HEK293 (cell line): Measurements from ENCODE around the gene ACE2.

Experiments
- CTCF ChIA-PET: fragments of 350-600 bp; formaldehyde crosslinking; extraction: SDS; loops from one replicate; lab custom pipeline; 2021; ENCODE audit warnings: antibody characterized with exemption; lab: Yijun Ruan, JAX
- POLR2A ChIA-PET: fragments of 300-600 bp; formaldehyde crosslinking; extraction: SDS; loops from one replicate; lab custom pipeline; 2020; ENCODE audit warnings: antibody characterized with exemption, inconsistent platforms; lab: Yijun Ruan, JAX
- H3K27ac ChIP-seq: fragments of 200-500 bp; sonication (Bioruptor generic); 2 replicates; pipeline ENCODE4 v1.5.1; 2014; ENCODE audit warnings: low read depth, low read length, control low read depth, inconsistent platforms; ENCODE audit errors: extremely low read depth
- H3K36me3 ChIP-seq, 2 experiments: fragments of 200-500 bp in 1 of 2; sonication (Bioruptor generic) in 1 of 2; 1 replicate in 1 of 2; 2 replicates in 1 of 2; pipeline ENCODE4 v1.5.1; 2014 to 2017; ENCODE audit warnings: inconsistent platforms in 2 of 2, low read length in 2 of 2; ENCODE audit not compliant: control insufficient read depth in 2 of 2, insufficient read depth in 1 of 2
- H3K4me1 ChIP-seq: fragments of 200-500 bp; sonication (Bioruptor generic); 2 replicates; pipeline ENCODE4 v1.5.1; 2014; ENCODE audit warnings: mild to moderate bottlenecking, low read length, inconsistent platforms; ENCODE audit not compliant: control insufficient read depth, insufficient read depth
- H3K4me3 ChIP-seq: 2 replicates; pipeline ENCODE4 v1.5.1; 2011; ENCODE audit warnings: low read depth, mild to moderate bottlenecking, control low read depth, low read length, moderate library complexity
- H3K9me3 ChIP-seq: fragments of 200-500 bp; sonication (Bioruptor generic); 2 replicates; pipeline ENCODE4 v1.5.1; 2014; ENCODE audit warnings: low read depth, low read length, inconsistent platforms; ENCODE audit not compliant: control insufficient read depth, insufficient read depth
- GLI4 ChIP-seq: fragments of 450-650 bp; formaldehyde crosslinking; IDR thresholded peaks from 2 replicates; pipeline ENCODE4 v1.5.1; 2016; ENCODE audit warnings: missing biosample characterization, missing genetic modification characterization
- KLF1 ChIP-seq: fragments of 450-650 bp; formaldehyde crosslinking; IDR thresholded peaks from 2 replicates; pipeline ENCODE4 v1.5.1; 2016; ENCODE audit warnings: missing biosample characterization, missing genetic modification characterization
- MEIS1 ChIP-seq: sonication (generic); formaldehyde crosslinking; IDR thresholded peaks from 2 replicates; pipeline ENCODE4 v1.8.1; 2022; ENCODE audit warnings: missing genetic modification reagents, mild to moderate bottlenecking, borderline replicate concordance
- MYNN ChIP-seq: fragments of 450-650 bp; formaldehyde crosslinking; IDR thresholded peaks from 2 replicates; pipeline ENCODE4 v1.5.1; 2016; ENCODE audit warnings: missing biosample characterization, missing genetic modification characterization, borderline replicate concordance
- SCRT1 ChIP-seq: fragments of 450-650 bp; formaldehyde crosslinking; IDR thresholded peaks from 2 replicates; pipeline ENCODE4 v1.5.1; 2016; ENCODE audit warnings: missing biosample characterization, missing genetic modification characterization, borderline replicate concordance
- SCRT2 ChIP-seq: fragments of 450-650 bp; formaldehyde crosslinking; IDR thresholded peaks from 2 replicates; pipeline ENCODE4 v1.5.1; 2016; ENCODE audit warnings: missing biosample characterization, missing genetic modification characterization
- SP7 ChIP-seq: fragments of 450-650 bp; formaldehyde crosslinking; IDR thresholded peaks from 2 replicates; pipeline ENCODE4 v1.5.1; 2016; ENCODE audit warnings: missing biosample characterization, missing genetic modification characterization
- ZBTB49 ChIP-seq: fragments of 450-650 bp; formaldehyde crosslinking; IDR thresholded peaks from 2 replicates; pipeline ENCODE4 v1.5.1; 2016; ENCODE audit warnings: missing biosample characterization, missing genetic modification characterization, low read depth
- ZFP37 ChIP-seq: fragments of 450-650 bp; formaldehyde crosslinking; IDR thresholded peaks from 2 replicates; pipeline ENCODE4 v1.5.1; 2016; ENCODE audit warnings: missing biosample characterization, missing genetic modification characterization
- ZIC2 ChIP-seq: fragments of 450-650 bp; formaldehyde crosslinking; IDR thresholded peaks from 2 replicates; pipeline ENCODE4 v1.5.1; 2016; ENCODE audit warnings: missing biosample characterization, missing genetic modification characterization
- ZNF175 ChIP-seq: fragments of 450-650 bp; formaldehyde crosslinking; IDR thresholded peaks from 2 replicates; pipeline ENCODE4 v1.5.1; 2016; ENCODE audit warnings: missing biosample characterization, missing genetic modification characterization
- ZNF19 ChIP-seq: fragments of 450-650 bp; formaldehyde crosslinking; IDR thresholded peaks from 2 replicates; pipeline ENCODE4; 2016; ENCODE audit warnings: missing biosample characterization, missing genetic modification characterization, low read depth
- ZNF530 ChIP-seq: fragments of 450-650 bp; formaldehyde crosslinking; IDR thresholded peaks from 2 replicates; pipeline ENCODE4 v1.5.1; 2016; ENCODE audit warnings: low read depth, missing biosample characterization, missing genetic modification characterization
- ZNF600 ChIP-seq: fragments of 450-650 bp; formaldehyde crosslinking; IDR thresholded peaks from 2 replicates; pipeline ENCODE4 v1.5.1; 2016; ENCODE audit warnings: missing biosample characterization, missing genetic modification characterization
- ZNF654 ChIP-seq: fragments of 450-650 bp; formaldehyde crosslinking; IDR thresholded peaks from 2 replicates; pipeline ENCODE4 v1.5.1; 2016; ENCODE audit warnings: low read depth, missing biosample characterization, missing genetic modification characterization
- TF ChIP-seq, protein P1 (sequence below): fragments of 450-650 bp; formaldehyde crosslinking; IDR thresholded peaks from 2 replicates; pipeline ENCODE4 v1.5.1; 2017; ENCODE audit warnings: missing biosample characterization, missing genetic modification characterization
- TF ChIP-seq, protein P2 (sequence below): fragments of 450-650 bp; formaldehyde crosslinking; conservative IDR thresholded peaks from 2 replicates; pipeline ENCODE4 v1.5.1; 2016; ENCODE audit warnings: low read depth, missing biosample characterization, missing genetic modification characterization
- TF ChIP-seq, protein P3 (sequence below): fragments of 450-650 bp; formaldehyde crosslinking; IDR thresholded peaks from 2 replicates; pipeline ENCODE4 v1.5.1; 2016; ENCODE audit warnings: missing biosample characterization, missing genetic modification characterization
- TF ChIP-seq, protein P4 (sequence below): fragments of 450-650 bp; IDR thresholded peaks from 2 replicates; pipeline ENCODE4 v1.5.1; 2018; ENCODE audit warnings: missing biosample characterization, mild to moderate bottlenecking, missing genetic modification characterization

The ACE2 gene

GRCh38 chrX:15617111-15617510 is 16.4 kb upstream of the ACE2 start (continued):
- TF ChIP-seq, protein P1, sequence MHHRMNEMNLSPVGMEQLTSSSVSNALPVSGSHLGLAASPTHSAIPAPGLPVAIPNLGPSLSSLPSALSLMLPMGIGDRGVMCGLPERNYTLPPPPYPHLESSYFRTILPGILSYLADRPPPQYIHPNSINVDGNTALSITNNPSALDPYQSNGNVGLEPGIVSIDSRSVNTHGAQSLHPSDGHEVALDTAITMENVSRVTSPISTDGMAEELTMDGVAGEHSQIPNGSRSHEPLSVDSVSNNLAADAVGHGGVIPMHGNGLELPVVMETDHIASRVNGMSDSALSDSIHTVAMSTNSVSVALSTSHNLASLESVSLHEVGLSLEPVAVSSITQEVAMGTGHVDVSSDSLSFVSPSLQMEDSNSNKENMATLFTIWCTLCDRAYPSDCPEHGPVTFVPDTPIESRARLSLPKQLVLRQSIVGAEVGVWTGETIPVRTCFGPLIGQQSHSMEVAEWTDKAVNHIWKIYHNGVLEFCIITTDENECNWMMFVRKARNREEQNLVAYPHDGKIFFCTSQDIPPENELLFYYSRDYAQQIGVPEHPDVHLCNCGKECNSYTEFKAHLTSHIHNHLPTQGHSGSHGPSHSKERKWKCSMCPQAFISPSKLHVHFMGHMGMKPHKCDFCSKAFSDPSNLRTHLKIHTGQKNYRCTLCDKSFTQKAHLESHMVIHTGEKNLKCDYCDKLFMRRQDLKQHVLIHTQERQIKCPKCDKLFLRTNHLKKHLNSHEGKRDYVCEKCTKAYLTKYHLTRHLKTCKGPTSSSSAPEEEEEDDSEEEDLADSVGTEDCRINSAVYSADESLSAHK (tag by site-specific recombination) = no peak
- TF ChIP-seq, protein P2, sequence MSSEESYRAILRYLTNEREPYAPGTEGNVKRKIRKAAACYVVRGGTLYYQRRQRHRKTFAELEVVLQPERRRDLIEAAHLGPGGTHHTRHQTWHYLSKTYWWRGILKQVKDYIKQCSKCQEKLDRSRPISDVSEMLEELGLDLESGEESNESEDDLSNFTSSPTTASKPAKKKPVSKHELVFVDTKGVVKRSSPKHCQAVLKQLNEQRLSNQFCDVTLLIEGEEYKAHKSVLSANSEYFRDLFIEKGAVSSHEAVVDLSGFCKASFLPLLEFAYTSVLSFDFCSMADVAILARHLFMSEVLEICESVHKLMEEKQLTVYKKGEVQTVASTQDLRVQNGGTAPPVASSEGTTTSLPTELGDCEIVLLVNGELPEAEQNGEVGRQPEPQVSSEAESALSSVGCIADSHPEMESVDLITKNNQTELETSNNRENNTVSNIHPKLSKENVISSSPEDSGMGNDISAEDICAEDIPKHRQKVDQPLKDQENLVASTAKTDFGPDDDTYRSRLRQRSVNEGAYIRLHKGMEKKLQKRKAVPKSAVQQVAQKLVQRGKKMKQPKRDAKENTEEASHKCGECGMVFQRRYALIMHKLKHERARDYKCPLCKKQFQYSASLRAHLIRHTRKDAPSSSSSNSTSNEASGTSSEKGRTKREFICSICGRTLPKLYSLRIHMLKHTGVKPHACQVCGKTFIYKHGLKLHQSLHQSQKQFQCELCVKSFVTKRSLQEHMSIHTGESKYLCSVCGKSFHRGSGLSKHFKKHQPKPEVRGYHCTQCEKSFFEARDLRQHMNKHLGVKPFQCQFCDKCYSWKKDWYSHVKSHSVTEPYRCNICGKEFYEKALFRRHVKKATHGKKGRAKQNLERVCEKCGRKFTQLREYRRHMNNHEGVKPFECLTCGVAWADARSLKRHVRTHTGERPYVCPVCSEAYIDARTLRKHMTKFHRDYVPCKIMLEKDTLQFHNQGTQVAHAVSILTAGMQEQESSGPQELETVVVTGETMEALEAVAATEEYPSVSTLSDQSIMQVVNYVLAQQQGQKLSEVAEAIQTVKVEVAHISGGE (tag by site-specific recombination) = no peak
- no peak for TF ChIP-seq MYNN (tag by site-specific recombination)
- no peak for TF ChIP-seq ZFP37

DNA sequence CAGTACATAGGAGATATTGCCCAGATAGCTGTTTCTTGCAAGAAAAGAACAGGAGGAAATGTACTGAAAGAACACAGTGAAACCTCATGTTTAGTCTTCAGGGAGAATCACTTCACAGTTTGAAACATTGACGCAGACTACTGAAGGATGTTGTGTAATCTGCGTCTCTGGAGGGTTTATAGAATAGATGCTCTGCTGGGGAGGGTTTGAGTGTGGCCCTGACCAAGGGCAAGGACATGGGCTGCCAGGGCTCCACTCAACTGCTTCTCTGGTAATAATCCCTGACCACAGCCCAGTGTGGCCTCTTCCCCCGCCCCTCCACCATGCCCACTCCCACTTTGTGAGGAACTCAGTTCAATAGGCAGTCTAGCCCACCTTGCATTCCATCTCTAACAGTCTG is 15.8 kb upstream of the ACE2 start:
- no peaks in the 10 kb centered on the region for H3K36me3 ChIP-seq
- CTCF ChIA-PET = interaction anchor here (0.7 kb wide), 1 partner anchor 103 kb away, joined by 3 read pairs; no protein-coding TSS in a partner anchor
- H3K4me3 ChIP-seq = no peak overlapping the region
- POLR2A ChIA-PET = interaction anchor here (0.8 kb wide), 1 partner anchor 568 kb away, joined by 5 read pairs; no protein-coding TSS in a partner anchor
- no peak overlapping the region for H3K27ac ChIP-seq
- 0 out of 2 replicates have a peak, but pooled peaks cover 2% of the 10 kb centered on the region for H3K4me1 ChIP-seq
- no peaks in the 10 kb centered on the region for H3K9me3 ChIP-seq
- TF ChIP-seq SP7 (tag by site-specific recombination) (no peak), ZIC2 (tag by site-specific recombination) (no peak), ZNF600 (no peak), ZBTB49 (tag by site-specific recombination) (no peak), MEIS1 (CRISPR knock-in tag) (no peak), GLI4 (tag by site-specific recombination) (no peak), ZNF654 (tag by site-specific recombination) (no peak), ZNF530 (no peak), ZNF175 (no peak), ZNF19 (tag by site-specific recombination) (no peak), KLF1 (no peak), SCRT2 (tag by site-specific recombination) (no peak), SCRT1 (tag by site-specific recombination) (no peak)
- TF ChIP-seq, protein P3, sequence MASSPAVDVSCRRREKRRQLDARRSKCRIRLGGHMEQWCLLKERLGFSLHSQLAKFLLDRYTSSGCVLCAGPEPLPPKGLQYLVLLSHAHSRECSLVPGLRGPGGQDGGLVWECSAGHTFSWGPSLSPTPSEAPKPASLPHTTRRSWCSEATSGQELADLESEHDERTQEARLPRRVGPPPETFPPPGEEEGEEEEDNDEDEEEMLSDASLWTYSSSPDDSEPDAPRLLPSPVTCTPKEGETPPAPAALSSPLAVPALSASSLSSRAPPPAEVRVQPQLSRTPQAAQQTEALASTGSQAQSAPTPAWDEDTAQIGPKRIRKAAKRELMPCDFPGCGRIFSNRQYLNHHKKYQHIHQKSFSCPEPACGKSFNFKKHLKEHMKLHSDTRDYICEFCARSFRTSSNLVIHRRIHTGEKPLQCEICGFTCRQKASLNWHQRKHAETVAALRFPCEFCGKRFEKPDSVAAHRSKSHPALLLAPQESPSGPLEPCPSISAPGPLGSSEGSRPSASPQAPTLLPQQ (tag by site-specific recombination) = no peak
- TF ChIP-seq, protein P4, sequence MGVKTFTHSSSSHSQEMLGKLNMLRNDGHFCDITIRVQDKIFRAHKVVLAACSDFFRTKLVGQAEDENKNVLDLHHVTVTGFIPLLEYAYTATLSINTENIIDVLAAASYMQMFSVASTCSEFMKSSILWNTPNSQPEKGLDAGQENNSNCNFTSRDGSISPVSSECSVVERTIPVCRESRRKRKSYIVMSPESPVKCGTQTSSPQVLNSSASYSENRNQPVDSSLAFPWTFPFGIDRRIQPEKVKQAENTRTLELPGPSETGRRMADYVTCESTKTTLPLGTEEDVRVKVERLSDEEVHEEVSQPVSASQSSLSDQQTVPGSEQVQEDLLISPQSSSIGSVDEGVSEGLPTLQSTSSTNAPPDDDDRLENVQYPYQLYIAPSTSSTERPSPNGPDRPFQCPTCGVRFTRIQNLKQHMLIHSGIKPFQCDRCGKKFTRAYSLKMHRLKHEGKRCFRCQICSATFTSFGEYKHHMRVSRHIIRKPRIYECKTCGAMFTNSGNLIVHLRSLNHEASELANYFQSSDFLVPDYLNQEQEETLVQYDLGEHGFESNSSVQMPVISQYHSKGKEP (tag by site-specific recombination) = no peak
